Measurements from ENCODE around the gene EYS.

Gene EYS

DNA sequence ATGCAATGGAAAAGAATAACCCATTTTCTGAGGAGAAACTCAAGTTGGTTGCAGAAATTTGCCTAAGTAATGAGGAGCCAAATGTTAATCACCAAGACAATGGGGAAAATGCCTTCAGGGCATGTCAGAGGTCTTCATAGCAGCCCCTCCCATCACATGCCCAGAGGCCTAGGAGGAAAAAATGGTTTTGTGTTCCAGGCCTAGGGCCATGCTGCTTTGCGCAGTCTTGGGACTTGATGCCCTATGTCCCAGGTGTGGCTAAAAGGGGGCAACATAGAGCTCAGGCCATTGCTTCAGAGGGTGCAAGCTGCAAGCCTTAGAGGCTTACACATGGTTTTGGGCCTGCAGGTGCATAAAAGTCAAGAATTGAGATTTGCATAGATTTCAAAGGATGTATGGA, 485.9 kb downstream of the EYS start:
- no peak for DNase-seq (ENCODE audit: low read depth in 3 of 3)

- DNase-seq (ENCODE audit: low read depth in 3 of 3): no peak
Measured at GRCh38 chr6:65202738-65203137, 504.3 kb downstream of the EYS start.

GRCh38 chr6:65199683-65200082, 507.3 kb downstream of the EYS start:
- DNase-seq (ENCODE audit: low read depth in 3 of 3): no peak

- DNase-seq (ENCODE audit: low read depth in 3 of 3): no peak
Measured at GRCh38 chr6:65199121-65199520, 507.9 kb downstream of the EYS start.

DNA sequence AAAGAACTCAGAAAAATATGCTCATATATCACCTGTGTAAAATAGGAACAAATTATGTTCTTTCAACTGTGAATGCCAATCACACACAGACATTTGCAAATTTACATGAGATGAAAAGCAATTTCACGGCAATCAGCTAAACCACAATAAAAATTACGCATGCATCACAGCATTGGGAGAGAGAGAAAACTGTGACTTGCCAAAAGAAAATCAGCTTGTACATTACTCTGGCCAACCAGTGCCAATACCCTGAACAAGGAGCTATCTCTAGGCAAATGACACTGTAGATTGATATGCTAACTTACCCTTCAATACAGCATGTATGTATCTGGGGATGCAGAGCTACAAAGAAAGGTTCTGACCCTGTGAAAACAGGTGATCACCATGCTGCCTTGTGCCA, 515.6 kb downstream of the EYS start:
- DNase-seq (ENCODE audit: low read depth in 3 of 3): no peak

GRCh38 chr6:65189236-65189881, 517.7 kb downstream of the EYS start:
- no peak for DNase-seq (ENCODE audit: low read depth in 3 of 3)

DNA sequence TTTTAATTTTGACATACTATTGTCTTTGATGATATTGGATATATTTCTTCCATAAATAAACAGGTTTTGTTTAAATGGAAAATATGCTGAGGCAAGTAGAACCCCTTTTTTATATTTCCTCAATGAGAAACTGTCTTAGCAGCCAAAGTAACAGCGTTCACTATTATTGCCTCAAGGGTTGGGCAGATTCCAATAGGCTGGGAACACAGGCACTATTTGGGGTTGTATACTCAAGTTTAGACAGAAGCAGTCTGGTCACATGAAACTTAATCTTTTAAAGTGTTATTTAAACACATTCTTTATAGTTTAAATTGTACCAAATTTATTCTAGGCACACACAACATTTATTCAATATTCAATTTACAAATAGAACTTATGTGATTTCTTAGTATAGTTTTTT, 520.2 kb downstream of the EYS start:
- no peak for DNase-seq (ENCODE audit: low read depth in 3 of 3)

DNA sequence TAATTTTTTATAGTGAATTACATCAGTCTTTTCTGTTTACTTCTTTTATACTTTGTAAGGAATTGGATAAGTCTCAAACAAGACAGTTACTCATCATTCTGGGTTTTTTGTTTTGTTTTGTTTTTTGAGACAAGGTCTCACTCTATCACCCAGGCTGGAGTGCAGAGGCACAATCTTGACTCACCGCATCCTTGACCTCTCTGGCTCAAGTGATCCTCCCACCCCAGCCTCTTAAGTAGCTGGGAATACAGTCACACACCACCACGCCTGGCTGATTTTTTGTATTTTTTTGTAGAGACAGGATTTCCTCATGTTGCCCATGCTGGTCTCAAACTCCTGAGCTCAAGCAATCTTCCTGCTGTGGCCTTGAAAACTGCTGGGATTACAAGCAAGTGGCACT, 524.3 kb downstream of the EYS start:
- DNase-seq (ENCODE audit: low read depth in 3 of 3): no peak

DNA sequence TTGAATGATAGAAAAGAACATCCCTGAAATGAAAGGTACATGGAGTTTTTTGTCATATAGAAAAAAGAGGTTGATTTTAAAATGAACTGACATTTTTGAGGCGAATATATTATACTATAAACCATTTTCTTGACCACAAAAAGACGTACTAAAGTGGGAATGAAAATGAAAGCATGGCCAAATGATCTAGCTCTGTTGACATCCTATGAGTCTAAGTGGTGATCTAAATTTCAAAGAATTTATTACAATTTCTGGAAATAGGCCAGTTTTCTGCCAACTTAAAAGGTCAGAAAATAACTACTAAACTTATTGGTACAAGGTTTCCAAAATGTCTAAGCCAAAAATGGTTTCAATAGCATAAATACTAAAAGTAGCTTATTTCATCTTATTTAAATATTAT, 536.8 kb downstream of the EYS start:
- no peak for DNase-seq (ENCODE audit: low read depth in 3 of 3)

DNA sequence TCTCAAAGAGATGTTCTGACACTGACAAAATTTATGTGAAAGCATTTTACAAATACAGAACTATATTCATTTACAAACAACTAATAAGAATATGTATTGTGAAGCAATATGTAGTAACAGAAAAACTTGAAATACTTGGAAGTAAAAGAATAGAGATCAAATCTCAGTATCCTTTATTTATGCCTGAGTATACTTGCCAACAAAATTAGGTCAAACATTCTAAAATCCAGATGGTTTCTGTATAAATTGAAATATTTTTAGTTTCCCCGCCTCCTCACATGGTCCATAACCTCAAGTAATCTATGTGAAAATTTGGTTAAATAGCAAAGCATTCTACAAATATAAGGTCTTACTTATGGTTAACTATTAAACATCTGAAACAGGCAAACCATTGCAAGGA, 545.4 kb downstream of the EYS start:
- no peak for DNase-seq (ENCODE audit: low read depth in 3 of 3)

DNA sequence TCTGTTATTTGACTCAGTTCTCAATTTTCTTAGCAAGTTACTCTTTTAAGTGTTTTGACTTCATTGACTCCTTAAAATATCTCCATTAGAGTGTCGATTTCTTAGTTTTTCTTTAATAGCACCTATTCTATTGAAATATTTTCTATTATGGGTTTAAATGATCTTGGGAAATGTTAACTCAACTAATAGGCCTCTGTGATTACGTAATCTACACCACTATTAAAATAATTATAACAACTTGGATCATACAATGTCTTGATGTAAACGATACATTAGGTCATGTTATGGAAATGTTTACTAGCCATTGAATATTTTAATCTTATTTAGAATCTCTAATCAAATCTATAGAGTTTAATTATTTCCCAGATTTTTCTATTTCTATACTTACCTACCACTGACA, 550.0 kb downstream of the EYS start:
- no peak for DNase-seq (ENCODE audit: low read depth in 3 of 3)

DNA sequence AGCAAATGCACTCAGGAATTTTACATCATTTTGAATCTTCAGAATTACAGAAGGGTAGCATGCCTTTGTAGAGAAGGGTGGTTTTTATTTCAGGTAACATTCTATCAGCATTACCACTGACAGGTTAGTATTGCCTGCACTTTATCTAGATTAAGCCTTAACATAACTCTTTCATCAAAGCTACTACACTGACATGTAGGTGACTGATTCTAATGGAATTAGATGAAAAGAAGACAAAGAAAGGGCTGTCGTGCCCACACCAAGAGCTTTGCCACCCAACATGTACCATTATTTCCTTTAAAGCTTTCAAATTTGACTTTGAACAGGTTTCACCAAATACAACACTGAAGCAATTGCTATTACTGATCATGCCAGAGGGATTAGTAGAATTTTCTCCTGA, 551.9 kb downstream of the EYS start:
- DNase-seq (ENCODE audit: low read depth in 3 of 3): no peak

GRCh38 chr6:65149841-65150240, 557.2 kb downstream of the EYS start:
- DNase-seq (ENCODE audit: low read depth in 3 of 3): no peak

DNA sequence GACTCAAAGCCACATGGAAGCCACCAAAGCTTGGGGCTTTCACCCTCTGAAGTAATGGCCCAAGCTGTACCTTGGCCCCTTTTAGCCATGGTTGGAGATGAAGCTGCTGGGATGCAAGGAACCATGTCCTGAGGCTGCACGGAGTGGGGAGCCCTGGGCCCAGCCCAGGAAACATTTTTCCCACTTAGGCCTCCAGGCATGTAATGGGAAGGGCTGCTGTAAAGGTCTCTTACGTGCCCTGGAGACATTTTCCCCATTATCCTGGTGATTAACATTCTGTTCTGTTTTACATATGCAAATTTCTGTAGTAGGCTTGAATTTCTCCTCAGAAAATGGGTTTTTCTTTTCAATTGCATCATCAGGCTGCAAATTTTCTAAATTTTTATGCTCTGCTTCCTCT, 558.2 kb downstream of the EYS start:
- DNase-seq (ENCODE audit: low read depth in 3 of 3): no peak

GRCh38 chr6:65135567-65135966, 571.5 kb downstream of the EYS start:
- DNase-seq (ENCODE audit: low read depth in 3 of 3): no peak

DNA sequence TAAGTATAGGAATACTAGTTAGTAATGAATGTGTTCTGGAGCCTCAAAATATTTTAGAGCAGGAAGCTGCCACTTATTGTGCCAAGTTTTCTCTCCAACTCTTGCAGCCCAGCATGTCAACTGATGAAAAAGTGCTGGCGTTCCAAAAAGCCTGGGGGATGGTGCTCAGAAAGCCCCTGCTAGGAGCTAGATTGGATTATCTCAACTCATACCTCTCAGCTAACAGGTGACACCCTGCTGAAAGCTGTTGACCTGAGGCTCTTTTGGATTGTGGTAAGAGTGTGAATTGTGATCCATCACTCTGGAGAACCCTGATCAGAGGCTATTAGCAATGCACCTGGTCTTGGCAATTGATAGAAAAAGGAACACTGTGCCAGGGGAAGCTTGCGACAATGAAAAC, 580.4 kb downstream of the EYS start:
- DNase-seq (ENCODE audit: low read depth in 3 of 3): no peak

GRCh38 chr6:65123521-65123920, 583.5 kb downstream of the EYS start:
- no peak for DNase-seq (ENCODE audit: low read depth in 3 of 3)

DNA sequence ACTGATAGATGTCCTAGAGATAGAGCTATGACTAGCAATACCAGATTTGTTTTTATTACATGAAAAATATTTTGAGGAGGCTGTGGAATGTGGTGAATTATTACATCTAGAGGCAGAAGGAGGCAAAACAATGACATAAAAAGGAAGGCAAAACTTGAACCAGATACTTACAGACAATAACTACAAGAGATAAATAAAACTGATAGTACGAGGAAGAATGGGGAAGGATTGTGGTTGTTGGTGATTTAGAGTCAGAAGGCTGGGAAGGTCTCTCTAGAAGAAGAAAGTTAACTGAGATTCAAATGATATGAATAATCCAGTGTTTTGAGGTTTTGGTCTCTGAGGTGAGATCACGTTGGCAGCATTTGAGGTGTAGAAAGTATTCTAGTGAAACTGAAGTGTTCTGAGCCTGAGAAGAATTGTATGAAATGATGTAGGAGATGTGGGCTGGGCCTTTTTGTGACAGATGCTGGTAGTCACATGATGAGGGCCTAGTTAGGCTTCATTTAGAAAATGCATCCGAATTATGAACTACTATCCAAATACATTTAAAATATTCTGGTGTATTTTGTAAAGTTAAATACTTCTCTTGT, 589.1 kb downstream of the EYS start:
- DNase-seq (ENCODE audit: low read depth in 3 of 3): no peak

DNA sequence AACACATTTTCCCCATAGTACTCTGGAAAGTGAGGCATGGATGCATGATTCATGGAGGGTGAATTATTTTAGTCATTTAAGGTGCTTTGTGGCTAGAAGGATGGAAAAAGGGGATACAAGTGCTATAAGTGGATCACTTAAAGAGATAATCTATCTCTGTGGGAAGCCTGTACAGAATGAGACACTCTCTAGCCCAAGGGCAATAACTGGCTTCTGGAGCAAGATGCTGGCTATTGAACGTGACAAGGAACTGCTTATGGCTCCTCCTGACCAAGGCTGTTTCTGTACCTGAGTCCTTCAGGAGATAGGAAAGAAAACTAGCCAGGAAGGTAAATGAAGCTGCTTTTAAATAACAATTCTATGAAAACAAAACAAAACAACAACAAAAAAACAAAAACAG, 590.7 kb downstream of the EYS start:
- DNase-seq (ENCODE audit: low read depth in 3 of 3): no peak

DNA sequence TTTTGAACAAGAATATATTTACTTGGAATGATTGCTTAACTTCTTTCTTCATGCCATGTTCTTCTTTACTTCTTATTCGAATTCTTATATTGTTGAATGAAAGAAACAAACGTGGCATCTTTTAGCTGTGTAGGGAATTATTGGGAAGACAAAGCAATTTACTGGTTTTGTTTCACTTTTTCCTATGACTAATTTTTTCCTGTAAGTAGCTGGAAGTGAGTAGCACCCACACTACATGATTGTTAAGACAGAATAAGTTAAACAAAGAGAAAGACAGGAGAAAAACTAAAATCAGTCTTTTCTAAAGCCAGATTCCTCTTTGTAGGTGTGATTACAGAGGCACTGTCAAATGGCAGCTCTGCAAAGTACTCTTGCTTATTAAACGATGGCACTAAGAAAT, 593.4 kb downstream of the EYS start:
- no peak for DNase-seq (ENCODE audit: low read depth in 3 of 3)

DNA sequence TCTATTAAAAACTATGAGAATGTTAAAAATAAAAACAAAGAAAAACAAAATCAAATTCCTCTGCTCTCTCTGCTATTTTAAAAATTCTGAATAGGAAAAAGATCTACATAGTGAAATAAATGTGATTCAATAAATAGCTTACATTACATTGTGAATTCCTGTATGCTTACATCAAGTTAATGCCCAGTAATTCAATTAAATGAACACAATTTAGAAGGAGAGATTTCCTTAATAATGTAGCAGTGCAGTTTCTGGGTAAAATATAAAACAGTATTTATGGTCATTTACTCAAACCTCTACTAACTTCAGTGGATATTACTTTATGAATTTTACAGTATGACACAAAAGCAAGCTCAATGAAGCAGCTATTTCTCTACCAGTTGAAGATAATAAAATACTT, 594.6 kb downstream of the EYS start:
- no peak for DNase-seq (ENCODE audit: low read depth in 3 of 3)

- no peak for DNase-seq (ENCODE audit: low read depth in 3 of 3)
Measured at GRCh38 chr6:65110031-65110430, 597.0 kb downstream of the EYS start.

DNA sequence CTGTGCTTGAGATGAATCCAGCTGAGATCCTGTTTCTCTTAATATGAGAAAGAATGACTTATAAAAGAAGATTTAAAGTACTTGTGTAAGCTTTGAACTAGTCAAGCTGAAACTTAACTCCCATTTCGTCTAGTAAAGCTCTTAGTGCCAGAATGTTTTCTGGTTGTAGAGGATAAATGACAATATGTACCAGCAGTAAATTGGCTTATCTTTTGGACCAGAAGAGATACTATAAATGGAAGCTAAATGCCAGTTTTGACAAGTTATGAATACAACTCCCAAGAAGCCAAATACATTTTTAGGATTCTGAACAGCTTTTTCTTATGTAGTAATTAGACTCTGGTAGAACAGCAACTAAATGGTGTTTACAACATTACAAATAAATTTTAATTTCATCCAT, 608.7 kb downstream of the EYS start:
- no peak for DNase-seq (ENCODE audit: low read depth in 3 of 3)

DNA sequence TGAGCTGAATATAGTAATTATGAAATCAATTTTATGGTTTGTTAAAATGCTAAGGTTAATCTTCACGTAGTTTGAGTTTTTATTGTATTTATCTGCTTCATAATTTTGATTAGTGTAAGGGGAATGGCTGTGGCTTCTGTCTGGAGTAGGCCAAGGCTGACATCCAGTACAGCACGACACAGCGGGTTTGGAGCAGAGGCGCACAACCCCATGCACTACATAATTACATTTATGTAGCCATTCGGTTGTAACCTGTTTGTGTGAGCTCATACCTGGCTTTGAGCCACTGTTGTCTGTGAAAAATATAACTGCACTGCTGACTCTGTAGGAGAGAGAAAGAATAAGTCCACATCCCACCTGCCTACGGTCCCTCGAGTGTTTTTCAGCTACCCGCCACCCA, 615.5 kb downstream of the EYS start:
- DNase-seq (ENCODE audit: low read depth in 3 of 3): no peak
